DOHH2 (cell line): ENCODE data around the gene GALNT14.

Source experiments
- H3F3A ChIP-seq: fragments of 200-600 bp; sonication (generic), shearing (Covaris generic); 2 replicates; pipeline ENCODE4 v1.6.0; 2016; ENCODE audit warnings: antibody characterized with exemption, mild to moderate bottlenecking; ENCODE audit not compliant: control insufficient read depth, insufficient read depth
- H3K27ac ChIP-seq: fragments of 200-600 bp; sonication (generic); 2 replicates; pipeline ENCODE4 v1.5.1; 2014; ENCODE audit warnings: low read depth, mild to moderate bottlenecking, low read length, moderate library complexity
- H3K27me3 ChIP-seq: fragments of 200-600 bp; sonication (generic); 2 replicates; pipeline ENCODE4 v1.6.1; 2014; ENCODE audit warnings: mild to moderate bottlenecking, low read length, mixed read lengths; ENCODE audit not compliant: control insufficient read depth
- H3K36me3 ChIP-seq: fragments of 200-600 bp; sonication (generic); 2 replicates; pipeline ENCODE4 v1.6.1; 2014; ENCODE audit warnings: mild to moderate bottlenecking, low read length, moderate library complexity, mixed read lengths; ENCODE audit not compliant: control insufficient read depth
- H3K4me1 ChIP-seq: fragments of 200-600 bp; sonication (generic); 2 replicates; pipeline ENCODE4 v1.6.1; 2014; ENCODE audit warnings: mild to moderate bottlenecking, low read length, mixed read lengths; ENCODE audit not compliant: control insufficient read depth
- H3K4me2 ChIP-seq: fragments of 200-600 bp; sonication (generic); 2 replicates; pipeline ENCODE4 v1.6.0; 2014; ENCODE audit warnings: mild to moderate bottlenecking, low read length, moderate library complexity
- H3K4me3 ChIP-seq: fragments of 200-600 bp; sonication (generic); 2 replicates; pipeline ENCODE4 v1.5.1; 2014; ENCODE audit warnings: mild to moderate bottlenecking, low read length, mixed read lengths
- H3K79me2 ChIP-seq: fragments of 200-600 bp; sonication (generic); 2 replicates; pipeline ENCODE4 v1.6.1; 2014; ENCODE audit warnings: mild to moderate bottlenecking, low read length, mixed read lengths; ENCODE audit not compliant: control insufficient read depth
- H3K9me2 ChIP-seq: fragments of 200-600 bp; sonication (generic); replicated peaks from 2 replicates; pipeline ENCODE4 v1.6.1; 2014; ENCODE audit warnings: mild to moderate bottlenecking, low read length, mixed read lengths; ENCODE audit not compliant: control insufficient read depth
- H3K9me3 ChIP-seq: fragments of 200-600 bp; sonication (generic); 2 replicates; pipeline ENCODE4 v1.6.1; 2014; ENCODE audit warnings: antibody characterized with exemption, low read length, mixed read lengths; ENCODE audit not compliant: control insufficient read depth, insufficient read depth
- H4K20me1 ChIP-seq: fragments of 200-600 bp; sonication (generic); 2 replicates; pipeline ENCODE4 v1.6.0; 2014; ENCODE audit warnings: low read depth, mild to moderate bottlenecking, antibody characterized with exemption, low read length, moderate library complexity; ENCODE audit not compliant: control insufficient read depth, insufficient read depth
- CTCF ChIP-seq: fragments of 200-600 bp; sonication (generic); IDR thresholded peaks from one replicate; pipeline ENCODE4 v1.5.1; 2014; ENCODE audit warnings: antibody characterized with exemption, mild to moderate bottlenecking, low read depth, low read length; ENCODE audit not compliant: poor library complexity, severe bottlenecking
- EZH2phosphoT487 ChIP-seq: fragments of 200-600 bp; sonication (generic); IDR thresholded peaks from 2 replicates; pipeline ENCODE4 v1.6.1; 2017; ENCODE audit warnings: borderline replicate concordance, mild to moderate bottlenecking, antibody characterized with exemption, low read length, moderate library complexity, mixed read lengths

Gene GALNT14

GRCh38 chr2:31122133-31122532, 16.1 kb downstream of the GALNT14 start:
- Histone ChIP-seq H3K36me3 (no peaks in the 10 kb centered on the region), H3K79me2 (no peaks in the 10 kb centered on the region), H3K27ac (no peak overlapping the region), H3F3A (no peaks in the 10 kb centered on the region), H3K9me3 (no peaks in the 10 kb centered on the region), H3K4me3 (no peak overlapping the region), H3K9me2 (no peaks in the 10 kb centered on the region), H3K4me1 (peaks cover 5% of the 10 kb centered on the region; the same call in 1 of the 2 replicates), H3K27me3 (no peaks in the 10 kb centered on the region), H4K20me1 (no peaks in the 10 kb centered on the region), H3K4me2 (no peak overlapping the region)
- TF ChIP-seq EZH2phosphoT487 = no peak
- no peak for TF ChIP-seq CTCF

- no peaks in the 10 kb centered on the region for H3K27me3 ChIP-seq
- H3K4me2 ChIP-seq = no peak overlapping the region
- H3K9me3 ChIP-seq = no peaks in the 10 kb centered on the region
- no peaks in the 10 kb centered on the region for H3K4me1 ChIP-seq
- H3F3A ChIP-seq = no peaks in the 10 kb centered on the region
- no peaks in the 10 kb centered on the region for H3K9me2 ChIP-seq
- no peak overlapping the region for H3K4me3 ChIP-seq
- H3K36me3 ChIP-seq = no peaks in the 10 kb centered on the region
- TF ChIP-seq CTCF (no peak), EZH2phosphoT487 (no peak)
- no peaks in the 10 kb centered on the region for H3K79me2 ChIP-seq
- H3K27ac ChIP-seq = no peak overlapping the region
- H4K20me1 ChIP-seq = no peaks in the 10 kb centered on the region
Observed at GRCh38 chr2:31113765-31114164, 24.5 kb downstream of the GALNT14 start.

- no peak for TF ChIP-seq EZH2phosphoT487
- TF ChIP-seq CTCF = no peak
- H3K9me2 ChIP-seq = no peaks in the 10 kb centered on the region
- no peaks in the 10 kb centered on the region for H3F3A ChIP-seq
- no peak overlapping the region for H3K4me2 ChIP-seq
- no peak overlapping the region for H3K27ac ChIP-seq
- no peaks in the 10 kb centered on the region for H3K36me3 ChIP-seq
- no peaks in the 10 kb centered on the region for H4K20me1 ChIP-seq
- H3K79me2 ChIP-seq = no peaks in the 10 kb centered on the region
- H3K4me3 ChIP-seq = no peak overlapping the region
- no peaks in the 10 kb centered on the region for H3K4me1 ChIP-seq
- H3K27me3 ChIP-seq = no peaks in the 10 kb centered on the region
- H3K9me3 ChIP-seq = no peaks in the 10 kb centered on the region
Observed at GRCh38 chr2:31112544-31112943, 25.7 kb downstream of the GALNT14 start.

- TF ChIP-seq EZH2phosphoT487 (no peak), CTCF (no peak)
- Histone ChIP-seq H3K9me2 (no peaks in the 10 kb centered on the region), H3K4me3 (no peak overlapping the region), H3K36me3 (no peaks in the 10 kb centered on the region), H3K4me2 (no peak overlapping the region), H3K9me3 (no peaks in the 10 kb centered on the region), H3K4me1 (no peaks in the 10 kb centered on the region), H3K27me3 (no peaks in the 10 kb centered on the region), H4K20me1 (no peaks in the 10 kb centered on the region), H3K27ac (no peak overlapping the region), H3F3A (no peaks in the 10 kb centered on the region), H3K79me2 (no peaks in the 10 kb centered on the region)
Observed at GRCh38 chr2:31110998-31111397, 27.2 kb downstream of the GALNT14 start.
